Epithelial cell of umbilical artery (primary cell): ENCODE data around the gene UGT2B15. TPM values are rescaled to one million over a fixed set of nuclear protein-coding genes. Genes with fewer than 3 reads are reported as not detected.

ENCODE experiments used
- total RNA-seq: library from RNA; depleted of rRNA; stranded (reverse); fragments of >200 nt; gene quantifications from 2 replicates; pipeline ENCODE4 v1.2.3, GENCODE V29; 2014

Gene UGT2B15
- total RNA-seq: not detected in 2 replicates

GRCh38 chr4:68670479-68670939 is at the start of gene UGT2B15:
Gene UGT2B15, minus strand, starts transcription at chr4:68670652. Its CDS starts 34 bp downstream, at chr4:68670618.

Other genes starting within 250 kb of the UGT2B15 start
- not detected in 2 replicates for gene TMPRSS11E, start 223.2 kb downstream of the UGT2B15 start, total RNA-seq
- gene UGT2B17, start 94.3 kb downstream of the UGT2B15 start, total RNA-seq: not detected in 2 replicates
- gene UGT2B10, start 145.3 kb upstream of the UGT2B15 start, total RNA-seq: not detected in 2 replicates